SH-SY5Y (cell line): ENCODE results near the gene FNBP1L.

Experiments used
- GATA2 ChIP-seq: IDR thresholded peaks from 2 replicates; pipeline ENCODE4 v1.6.1; 2011; ENCODE audit warnings: mild to moderate bottlenecking, low read depth, low read length
- GATA3 ChIP-seq: IDR thresholded peaks from 2 replicates; pipeline ENCODE4 v1.6.1; 2011; ENCODE audit warnings: low read depth, mild to moderate bottlenecking, low read length, moderate library complexity

DNA sequence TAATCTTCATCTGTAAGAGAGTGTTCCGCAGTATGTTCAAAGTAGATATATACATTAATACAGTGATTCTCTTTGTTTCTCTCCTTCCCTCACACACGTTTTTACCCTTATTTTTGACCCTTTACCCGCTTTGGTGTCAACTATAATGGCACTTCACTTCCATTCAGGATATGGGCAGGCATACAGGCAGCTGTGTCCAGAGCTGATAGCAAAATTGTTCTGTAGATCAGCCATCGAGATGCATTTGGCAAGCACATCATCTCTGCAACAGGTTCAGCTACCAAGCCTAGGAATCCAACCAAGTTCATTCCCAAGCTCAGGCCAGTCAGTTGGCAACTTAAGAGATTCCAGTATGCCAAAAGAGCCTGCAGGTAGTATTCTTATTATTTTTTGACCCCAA, 74.8 kb downstream of the FNBP1L start:
- TF ChIP-seq GATA2 (no peak), GATA3 (no peak)
